Retinal pigment epithelial cell (primary cell): Measurements from ENCODE around the gene EBLN2.

ENCODE experiments used
- DNase-seq: peaks from one replicate; pipeline ENCODE4 v3.0.0-alpha.2; 2010; ENCODE audit warnings: low read depth
- H3K4me3 ChIP-seq: 2 replicates; pipeline ENCODE4 v1.5.1; 2011; ENCODE audit warnings: mild to moderate bottlenecking, low read length, control low read depth, moderate library complexity
- TF ChIP-seq, protein P1 (sequence below): conservative IDR thresholded peaks from 2 replicates; pipeline ENCODE4 v1.5.1; 2011; ENCODE audit warnings: low read depth, low read length, control low read depth, inconsistent platforms

EBLN2 gene

DNA sequence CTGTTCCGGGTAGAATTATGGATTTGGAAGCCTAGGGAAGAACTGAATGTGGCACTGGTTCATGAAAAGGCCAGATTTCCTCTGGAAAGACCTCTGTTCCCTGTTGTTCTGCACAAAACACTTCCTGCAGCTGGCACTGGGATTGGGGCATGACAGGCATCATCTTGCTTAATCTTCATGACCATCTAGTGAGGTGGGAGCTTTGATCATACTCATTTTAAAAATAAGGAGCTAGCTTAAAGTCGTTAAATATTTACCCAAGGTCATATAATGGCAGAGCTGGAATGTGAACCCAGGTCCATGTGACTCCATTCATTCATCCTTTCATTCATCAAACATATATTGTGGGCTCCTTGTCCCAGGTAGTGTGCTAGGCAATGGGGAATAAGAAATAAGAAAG lies 40.4 kb downstream of the EBLN2 start:
- H3K4me3 ChIP-seq, result no peak overlapping the region
- TF ChIP-seq, protein P1, sequence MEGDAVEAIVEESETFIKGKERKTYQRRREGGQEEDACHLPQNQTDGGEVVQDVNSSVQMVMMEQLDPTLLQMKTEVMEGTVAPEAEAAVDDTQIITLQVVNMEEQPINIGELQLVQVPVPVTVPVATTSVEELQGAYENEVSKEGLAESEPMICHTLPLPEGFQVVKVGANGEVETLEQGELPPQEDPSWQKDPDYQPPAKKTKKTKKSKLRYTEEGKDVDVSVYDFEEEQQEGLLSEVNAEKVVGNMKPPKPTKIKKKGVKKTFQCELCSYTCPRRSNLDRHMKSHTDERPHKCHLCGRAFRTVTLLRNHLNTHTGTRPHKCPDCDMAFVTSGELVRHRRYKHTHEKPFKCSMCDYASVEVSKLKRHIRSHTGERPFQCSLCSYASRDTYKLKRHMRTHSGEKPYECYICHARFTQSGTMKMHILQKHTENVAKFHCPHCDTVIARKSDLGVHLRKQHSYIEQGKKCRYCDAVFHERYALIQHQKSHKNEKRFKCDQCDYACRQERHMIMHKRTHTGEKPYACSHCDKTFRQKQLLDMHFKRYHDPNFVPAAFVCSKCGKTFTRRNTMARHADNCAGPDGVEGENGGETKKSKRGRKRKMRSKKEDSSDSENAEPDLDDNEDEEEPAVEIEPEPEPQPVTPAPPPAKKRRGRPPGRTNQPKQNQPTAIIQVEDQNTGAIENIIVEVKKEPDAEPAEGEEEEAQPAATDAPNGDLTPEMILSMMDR, result no peak
- DNase-seq, result no peak

DNA sequence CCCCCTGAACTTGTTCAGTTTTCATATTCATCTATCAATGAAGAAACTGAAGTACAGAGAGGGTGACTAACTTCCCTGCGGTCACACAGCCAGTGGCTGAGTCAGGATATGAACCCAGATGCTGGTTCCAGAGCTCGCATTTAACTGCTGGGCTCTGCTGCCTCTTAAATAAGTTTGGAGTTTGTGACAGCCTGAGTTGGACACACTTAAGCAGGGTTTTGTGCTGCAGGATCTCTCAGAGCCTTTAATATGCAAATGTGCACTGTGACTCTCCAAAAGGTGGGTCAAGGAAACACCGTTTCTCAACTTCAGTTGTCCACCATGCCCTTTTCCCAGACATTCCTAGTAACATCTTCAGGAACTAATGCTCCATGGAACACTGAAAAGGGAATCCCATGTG lies 45.8 kb downstream of the EBLN2 start:
- DNase-seq, result no peak
- H3K4me3 ChIP-seq, result no peak overlapping the region
- TF ChIP-seq, protein P1, result no peak

DNA sequence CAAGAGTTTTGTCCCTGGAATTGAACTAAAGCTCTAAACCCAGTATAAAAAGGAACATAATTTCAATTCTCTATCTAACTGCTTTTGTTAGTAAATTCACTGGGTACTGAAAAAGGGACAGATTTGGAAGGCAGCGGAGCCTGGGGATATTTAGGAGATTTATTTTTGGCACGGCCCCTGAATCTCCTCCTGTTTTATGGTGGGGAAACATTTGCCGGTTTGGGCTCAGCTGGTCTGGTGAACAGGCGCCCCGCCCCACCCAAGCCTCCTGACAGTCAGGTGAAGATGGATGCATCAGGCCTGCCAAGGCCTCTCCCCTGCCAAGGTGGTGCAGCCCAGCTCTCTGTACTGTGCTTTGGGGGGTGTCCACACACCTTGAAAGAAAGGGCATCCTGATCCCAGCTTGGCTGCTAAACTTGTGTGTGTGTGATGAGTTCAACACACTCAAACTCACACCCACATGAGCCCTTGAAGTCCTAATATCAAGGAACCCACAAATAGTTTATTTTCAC lies 46.3 kb downstream of the EBLN2 start:
- H3K4me3 ChIP-seq, result no peak overlapping the region
- DNase-seq, result no peak
- TF ChIP-seq, protein P1, result no peak

DNA sequence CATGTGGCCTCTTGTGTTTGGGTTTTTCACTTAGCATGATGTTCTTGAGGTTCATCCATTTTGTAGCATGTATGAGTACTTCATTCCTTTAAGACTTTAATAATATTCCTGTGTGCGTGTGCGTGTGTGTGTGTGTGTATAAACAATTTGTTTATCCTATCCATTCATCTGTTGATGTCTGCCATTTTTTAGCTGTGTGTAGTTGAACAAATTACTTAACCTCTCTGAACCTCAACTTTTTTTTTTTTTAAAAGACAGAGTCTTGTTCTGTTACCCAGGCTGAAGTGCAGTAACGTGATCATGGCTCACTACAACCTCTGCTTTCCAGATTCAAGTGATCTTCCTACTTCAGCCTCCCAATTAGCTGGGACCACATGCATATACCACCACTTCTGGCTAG lies 47.3 kb downstream of the EBLN2 start:
- DNase-seq, result no peak
- no peak overlapping the region for H3K4me3 ChIP-seq
- TF ChIP-seq, protein P1, result no peak

DNA sequence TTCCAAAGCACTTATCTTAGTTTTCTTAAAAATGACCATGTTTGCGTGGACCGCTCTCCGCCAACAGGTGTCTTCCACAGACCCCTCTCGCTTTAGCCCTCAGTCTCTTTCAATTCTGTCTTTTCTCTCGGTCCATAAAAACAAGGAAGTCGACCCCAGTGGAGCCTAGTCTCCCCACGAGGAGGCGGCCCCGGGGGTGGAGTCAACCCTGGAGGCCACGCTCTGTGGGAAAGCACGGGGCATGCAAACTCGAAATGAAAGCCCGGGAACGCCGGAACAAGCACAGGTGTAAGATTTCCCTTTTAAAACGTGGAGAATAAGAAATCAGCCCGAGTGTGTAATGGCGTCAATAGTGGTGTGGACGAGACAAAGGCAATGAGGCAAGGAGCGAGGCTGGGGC lies 49.1 kb downstream of the EBLN2 start:
- no peak for DNase-seq
- TF ChIP-seq, protein P1, result no peak

More for the DNA sequence above, 49.1 kb downstream of the EBLN2 start:
- H3K4me3 ChIP-seq, result no peak overlapping the region
